BJ (cell line): Measurements from ENCODE around the gene FGGY. TPM values are rescaled to one million over a fixed set of nuclear protein-coding genes. Genes with fewer than 3 reads are reported as not detected.

Experiments
- CTCF ChIA-PET: fragments of 350-600 bp; formaldehyde crosslinking; extraction: SDS; loops from one replicate; lab custom pipeline; 2021; ENCODE audit warnings: antibody characterized with exemption, inconsistent platforms; lab: Yijun Ruan, JAX
- POLR2A ChIA-PET: fragments of 300-600 bp; sonication (Branson Sonifier 250); formaldehyde crosslinking; extraction: SDS; loops from one replicate; lab custom pipeline; 2021; ENCODE audit warnings: antibody characterized with exemption; lab: Charles Lee
- DNase-seq: peaks from one replicate; pipeline ENCODE4 v3.0.0-alpha.2; 2011; ENCODE audit warnings: low read depth
- H3K27me3 ChIP-seq: 2 replicates; pipeline ENCODE4 v1.6.0; 2011; ENCODE audit warnings: low read length; ENCODE audit not compliant: control insufficient read depth, insufficient read depth
- H3K36me3 ChIP-seq: 2 replicates; pipeline ENCODE4 v1.5.1; 2011; ENCODE audit warnings: low read length; ENCODE audit not compliant: control insufficient read depth, insufficient read depth
- H3K4me3 ChIP-seq: 2 replicates; pipeline ENCODE4 v1.5.1; 2011; ENCODE audit warnings: low read depth, mild to moderate bottlenecking, control low read depth, low read length
- polyA plus RNA-seq: library from polyadenylated mRNA; depleted of rRNA; stranded (reverse); fragments of >200 nt; gene quantifications from 2 replicates; pipeline ENCODE4 v1.2.3, GENCODE V29; 2011
- TF ChIP-seq, protein P1 (sequence below): IDR thresholded peaks from 2 replicates; pipeline ENCODE4 v1.5.1; 2011; ENCODE audit warnings: low read depth, mild to moderate bottlenecking, control low read depth, inconsistent platforms, low read length, moderate library complexity; ENCODE audit not compliant: insufficient read depth

Gene FGGY
- polyA plus RNA-seq, 1 experiment, result 9.9 TPM

DNA sequence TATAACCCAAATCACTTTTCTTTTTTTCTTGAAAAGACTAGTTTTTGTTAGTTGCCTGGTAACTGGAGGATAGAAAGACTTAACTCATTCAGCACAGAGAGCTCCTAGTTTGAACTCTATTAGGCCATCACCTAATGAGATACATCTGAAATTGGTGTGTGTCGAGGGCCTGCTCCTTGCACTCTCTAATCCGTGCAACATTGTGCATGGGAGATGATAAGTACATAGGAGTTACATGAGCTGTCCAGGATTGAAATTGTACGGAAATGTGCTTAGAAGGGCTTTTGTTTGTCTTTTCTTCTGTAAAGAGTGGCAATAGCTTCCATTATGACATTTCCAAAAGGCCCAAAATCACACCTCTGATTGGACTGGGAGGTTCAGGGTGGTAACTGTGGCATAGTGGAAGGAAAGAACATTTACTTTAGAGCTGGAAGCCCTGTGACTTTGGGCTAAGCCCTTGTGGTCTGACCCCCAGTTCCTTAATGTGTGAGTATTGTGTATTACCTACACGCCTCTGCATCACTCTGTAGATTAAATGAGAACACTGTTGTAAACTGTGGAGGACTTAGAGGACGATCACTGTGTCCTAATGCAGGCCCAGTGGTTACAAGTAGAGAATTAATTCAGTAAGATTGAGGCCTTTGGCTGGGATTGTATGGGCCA is 71.2 kb downstream of the FGGY start:
- Histone ChIP-seq H3K27me3 (no peaks in the 10 kb centered on the region), H3K4me3 (no peak overlapping the region), H3K36me3 (no peaks in the 10 kb centered on the region)
- ChIA-PET CTCF (interaction anchor here (0.6 to 1.2 kb wide), 2 partner anchors 25 to 335 kb away, joined by 3 read pairs; no protein-coding TSS in a partner anchor), POLR2A (interaction anchor here (1.5 kb wide), 1 partner anchor 71 kb away, joined by 4 read pairs; the partner anchor contains the start of gene FGGY)
- TF ChIP-seq, protein P1, sequence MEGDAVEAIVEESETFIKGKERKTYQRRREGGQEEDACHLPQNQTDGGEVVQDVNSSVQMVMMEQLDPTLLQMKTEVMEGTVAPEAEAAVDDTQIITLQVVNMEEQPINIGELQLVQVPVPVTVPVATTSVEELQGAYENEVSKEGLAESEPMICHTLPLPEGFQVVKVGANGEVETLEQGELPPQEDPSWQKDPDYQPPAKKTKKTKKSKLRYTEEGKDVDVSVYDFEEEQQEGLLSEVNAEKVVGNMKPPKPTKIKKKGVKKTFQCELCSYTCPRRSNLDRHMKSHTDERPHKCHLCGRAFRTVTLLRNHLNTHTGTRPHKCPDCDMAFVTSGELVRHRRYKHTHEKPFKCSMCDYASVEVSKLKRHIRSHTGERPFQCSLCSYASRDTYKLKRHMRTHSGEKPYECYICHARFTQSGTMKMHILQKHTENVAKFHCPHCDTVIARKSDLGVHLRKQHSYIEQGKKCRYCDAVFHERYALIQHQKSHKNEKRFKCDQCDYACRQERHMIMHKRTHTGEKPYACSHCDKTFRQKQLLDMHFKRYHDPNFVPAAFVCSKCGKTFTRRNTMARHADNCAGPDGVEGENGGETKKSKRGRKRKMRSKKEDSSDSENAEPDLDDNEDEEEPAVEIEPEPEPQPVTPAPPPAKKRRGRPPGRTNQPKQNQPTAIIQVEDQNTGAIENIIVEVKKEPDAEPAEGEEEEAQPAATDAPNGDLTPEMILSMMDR, result no peak
- no peak for DNase-seq

DNA sequence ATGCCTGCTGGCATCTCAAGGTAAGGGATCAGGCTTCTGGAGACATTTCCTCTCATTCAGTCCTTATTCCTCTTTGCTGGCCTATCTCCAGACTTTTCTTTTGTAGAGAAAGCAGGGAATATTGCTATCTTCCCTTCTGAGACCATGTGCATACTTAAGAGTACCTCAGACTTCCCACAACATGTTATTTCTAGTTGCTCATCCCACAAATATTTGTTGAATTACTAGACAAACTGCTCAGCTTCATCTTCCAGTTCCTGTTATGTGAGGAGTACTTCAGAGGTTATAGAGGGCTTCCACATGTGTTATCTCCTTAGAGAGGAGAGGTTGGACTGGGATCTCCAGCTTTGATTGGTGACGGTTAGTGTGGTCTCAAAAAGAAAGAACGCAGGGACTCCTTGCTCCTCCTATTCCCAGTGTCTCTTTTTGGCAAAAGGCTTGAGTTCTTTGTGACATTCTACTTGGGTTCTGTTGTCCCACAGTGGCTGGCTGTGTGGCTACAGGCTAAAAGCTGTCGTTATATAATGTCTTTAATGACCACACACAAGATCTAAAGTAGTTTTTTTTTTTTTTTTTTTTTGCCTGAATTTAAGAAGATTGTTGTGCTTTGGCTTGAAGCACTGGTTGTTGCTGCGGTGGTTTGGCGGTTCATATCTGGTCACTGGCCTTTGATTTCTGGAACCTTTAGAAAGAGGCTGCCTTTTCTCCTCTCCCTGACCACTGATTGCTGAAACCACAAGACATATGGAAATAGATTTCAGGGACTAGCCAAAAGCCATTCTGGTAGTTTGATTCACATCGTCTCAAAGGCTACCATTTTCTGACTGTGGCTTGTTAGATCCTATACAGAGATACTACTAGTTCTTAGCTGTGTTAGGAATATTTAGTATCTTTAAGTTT is 78.7 kb downstream of the FGGY start:
- CTCF ChIA-PET, result interaction anchor here (0.5 to 0.6 kb wide), 2 partner anchors 138 to 141 kb away, joined by 3 read pairs; no protein-coding TSS in a partner anchor
- Histone ChIP-seq H3K4me3 (no peak overlapping the region), H3K27me3 (no peaks in the 10 kb centered on the region), H3K36me3 (no peaks in the 10 kb centered on the region)
- TF ChIP-seq, protein P1, result no peak
- peak; percentile 99 for DNase-seq
- POLR2A ChIA-PET, result interaction anchor here (1.1 kb wide), 1 partner anchor 79 kb away, joined by 3 read pairs; the partner anchor contains the start of gene FGGY

DNA sequence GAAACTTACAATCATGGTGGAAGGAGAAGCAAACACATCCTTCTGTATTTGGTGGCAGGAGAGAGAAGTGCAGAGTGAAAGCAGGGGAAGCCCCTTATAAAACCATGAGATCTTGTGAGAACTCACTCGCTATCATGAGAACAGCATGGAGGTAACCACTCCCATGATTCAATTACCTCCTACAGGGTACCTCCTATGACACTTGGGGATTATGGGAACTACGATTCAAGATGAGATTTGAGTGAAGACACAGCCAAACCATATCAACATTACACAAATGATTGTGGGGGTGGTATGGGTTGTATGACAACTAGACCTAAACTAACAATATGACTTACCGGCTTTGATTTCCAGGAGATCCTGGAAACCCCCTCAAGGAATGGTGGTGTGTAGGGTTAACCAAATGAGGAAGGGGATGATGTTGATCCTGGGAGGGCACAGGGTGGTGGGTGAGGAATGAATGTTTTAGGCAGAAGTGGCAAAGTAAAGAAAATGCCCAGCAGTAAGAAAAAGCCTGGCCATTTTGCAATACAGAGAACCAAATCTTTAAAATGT is 80.5 kb downstream of the FGGY start:
- no peak overlapping the region for H3K4me3 ChIP-seq
- H3K36me3 ChIP-seq, result no peaks in the 10 kb centered on the region
- DNase-seq, result no peak
- ChIA-PET POLR2A (no interaction called here), CTCF (no interaction called here)
- no peaks in the 10 kb centered on the region for H3K27me3 ChIP-seq
- TF ChIP-seq, protein P1, result no peak

DNA sequence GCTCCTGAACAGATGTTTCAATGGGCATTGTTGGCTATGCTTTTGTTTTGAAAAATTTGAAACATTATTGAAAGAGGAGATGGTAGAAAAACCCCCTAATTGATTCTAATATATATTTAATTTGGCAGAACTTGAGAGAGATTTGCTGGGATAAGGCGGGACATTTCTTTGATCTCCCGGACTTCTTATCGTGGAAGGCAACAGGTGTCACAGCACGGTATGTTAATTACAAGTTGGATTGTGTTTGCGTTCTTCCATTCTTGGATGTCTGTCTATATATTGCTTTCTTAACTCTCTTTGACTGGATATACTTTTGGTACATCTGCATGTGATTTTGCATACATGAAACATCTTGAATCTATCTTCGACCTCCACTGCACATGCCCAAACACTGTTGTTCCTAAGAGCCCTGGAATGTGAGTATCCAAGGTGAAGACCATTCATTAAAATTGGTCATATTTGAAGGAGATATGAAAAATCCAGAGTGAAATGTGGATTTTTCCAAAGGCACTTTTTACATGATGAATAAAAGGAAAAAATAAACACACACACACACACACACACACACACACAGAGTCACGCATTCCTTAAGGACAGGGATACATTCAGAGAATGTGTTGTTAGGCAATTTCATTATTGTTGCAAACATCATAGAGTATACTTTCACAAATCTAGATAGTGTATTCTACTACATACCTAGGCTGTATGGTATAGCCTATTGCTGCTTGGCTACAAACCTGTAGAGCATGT is 81.9 kb downstream of the FGGY start:
- CTCF ChIA-PET, result no interaction called here

More for the DNA sequence above, 81.9 kb downstream of the FGGY start:
- H3K36me3 ChIP-seq, result no peaks in the 10 kb centered on the region
- POLR2A ChIA-PET, result no interaction called here
- no peak for DNase-seq
- no peaks in the 10 kb centered on the region for H3K27me3 ChIP-seq
- TF ChIP-seq, protein P1, result no peak
- no peak overlapping the region for H3K4me3 ChIP-seq
